ENCODE results near the gene DPP7. TPM values are rescaled to one million over a fixed set of nuclear protein-coding genes. Genes with fewer than 3 reads are reported as not detected.

DPP7 gene
- total and polyA plus RNA-seq, 9 of the 15 experiments (the other 6 are each of a cell fraction or from before 2014, with no cell fraction given): 0.99 to 365 (median 132) TPM

- TF ChIP-seq RFX5 (IDR thresholded peaks at IDR 0.05; ENCODE audit: low read depth, low read length) (no peak), ZNF76 (CRISPR knock-in tag; IDR thresholded peaks at IDR 0.05; ENCODE audit: borderline replicate concordance) (0 out of 2 replicates have a peak, but pooled peaks have one; percentile 33), E2F4 (CRISPR knock-in tag; IDR thresholded peaks at IDR 0.05; ENCODE audit: low read depth) (peak; percentile 58; the same call in 1 of the 2 replicates), SMARCA4 (IDR thresholded peaks at IDR 0.05) (0 out of 2 replicates have a peak, but pooled peaks have one; percentile 38), ATF7 (IDR thresholded peaks at IDR 0.05) (peak; percentile 33; the same call in 1 of the 2 replicates), BRCA1 (IDR thresholded peaks at IDR 0.05) (no peak), BRCA1 (CRISPR knock-in tag; IDR thresholded peaks at IDR 0.05) (0 out of 2 replicates have a peak, but pooled peaks have one; percentile 26), ZBTB43 (CRISPR knock-in tag; IDR thresholded peaks at IDR 0.05) (no peak), MXD1 (CRISPR knock-in tag; IDR thresholded peaks at IDR 0.05; ENCODE audit: borderline replicate concordance, poor library complexity, severe bottlenecking) (peak; percentile 7), CSDE1 (IDR thresholded peaks at IDR 0.05) (no peak), PREB (CRISPR knock-in tag; IDR thresholded peaks at IDR 0.05) (0 out of 2 replicates have a peak, but pooled peaks have one; percentile 51), ZBTB9 (CRISPR knock-in tag; IDR thresholded peaks at IDR 0.05) (0 out of 2 replicates have a peak, but pooled peaks have one; percentile 17), ZHX1 (conservative IDR thresholded peaks at IDR 0.05; ENCODE audit: low read length) (no peak), YY1 (IDR thresholded peaks at IDR 0.05; ENCODE audit: borderline replicate concordance in 1 of 3, control insufficient read depth in 1 of 3, extremely low read depth in 1 of 3, insufficient read depth in 3 of 3, insufficient read length in 1 of 3, insufficient replicate concordance in 2 of 3, low read depth in 1 of 3, low read length in 2 of 3) (no peak), HDAC1 (IDR thresholded peaks at IDR 0.05) (0 out of 4 replicates have a peak, but pooled peaks of 1 of the 2 experiments have one; percentile 8), RBM22 (IDR thresholded peaks at IDR 0.05; ENCODE audit: low read depth, low read length, poor library complexity, severe bottlenecking) (no peak), MED1 (CRISPR knock-in tag; IDR thresholded peaks at IDR 0.05; ENCODE audit: borderline replicate concordance) (no peak), ARID1B (IDR thresholded peaks at IDR 0.05) (peak; percentile 22; the same call in 1 of the 2 replicates), DIDO1 (tag; IDR thresholded peaks at IDR 0.05; ENCODE audit: low read depth) (no peak)
Measured at GRCh38 chr9:137070906-137071275, 43.6 kb downstream of the DPP7 start (continued).

Data from K562 (cell line).